Type B pancreatic cell (in vitro differentiated cells): ENCODE results near the gene EPB41L4B. TPM values are rescaled to one million over a fixed set of nuclear protein-coding genes. Genes with fewer than 3 reads are reported as not detected.

Source experiments
- DNase-seq: peaks from one replicate; pipeline ENCODE4 v3.0.0; 2021; ENCODE audit warnings: mixed read lengths; ENCODE audit not compliant: unreplicated experiment; ENCODE audit errors: extremely low spot score
- H3K27ac Mint-ChIP-seq: 2 replicates; pipeline ENCODE4 v1.8.0; 2021; ENCODE audit warnings: mild to moderate bottlenecking, mixed read lengths
- H3K27me3 Mint-ChIP-seq: 2 replicates; pipeline ENCODE4 v1.8.0; 2021; ENCODE audit warnings: mixed read lengths
- H3K36me3 Mint-ChIP-seq: 2 replicates; pipeline ENCODE4 v1.8.0; 2021; ENCODE audit warnings: mixed read lengths
- H3K4me1 Mint-ChIP-seq: one replicate; pipeline ENCODE4 v1.8.0; 2021; ENCODE audit warnings: mixed read lengths; ENCODE audit not compliant: unreplicated experiment
- H3K4me3 Mint-ChIP-seq: 2 replicates; pipeline ENCODE4 v1.8.0; 2021; ENCODE audit warnings: mild to moderate bottlenecking, mixed read lengths
- H3K9me3 Mint-ChIP-seq: 2 replicates; pipeline ENCODE4 v1.8.0; 2021; ENCODE audit warnings: mixed read lengths
- total RNA-seq: library from RNA; stranded (reverse); gene quantifications from 2 replicates; pipeline ENCODE4 v1.2.1, GENCODE V29; 2021; ENCODE audit warnings: low replicate concordance
- TF ChIP-seq, protein P1 (sequence below): fragments of 200-600 bp; sonication (generic); conservative IDR thresholded peaks from 2 replicates; pipeline ENCODE4 v1.5.0; 2021; ENCODE audit warnings: antibody characterized with exemption, mild to moderate bottlenecking

The EPB41L4B gene
- total RNA-seq, 1 donor from 2014 or later: 14.4 TPM

DNA sequence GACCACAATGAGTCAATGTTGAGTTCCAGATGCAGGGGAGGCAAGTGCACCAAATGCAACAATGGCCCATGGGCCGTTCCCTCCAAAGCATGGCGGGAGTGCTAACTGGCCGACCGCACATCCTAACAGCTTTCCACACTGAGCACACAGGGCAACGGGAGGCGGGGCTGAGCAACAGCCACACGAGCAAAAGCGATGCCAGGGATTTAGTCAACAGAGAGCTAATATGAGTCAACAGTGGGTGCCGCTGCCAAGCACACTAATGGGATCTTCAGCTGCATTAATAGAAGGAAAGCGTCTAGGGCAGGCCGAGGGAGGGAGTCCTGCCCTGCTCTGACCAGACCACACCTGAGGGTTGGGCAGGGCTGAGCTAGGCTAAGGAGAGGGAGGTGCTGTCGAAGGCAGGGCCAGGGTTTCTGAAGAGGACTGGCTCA lies 4.6 kb downstream of the EPB41L4B start:
- Mint-ChIP-seq H3K36me3 (no peaks in the 10 kb centered on the region), H3K9me3 (no peaks in the 10 kb centered on the region), H3K4me3 (peak overlapping the region; percentile 70), H3K4me1 (peaks cover 56% of the 10 kb centered on the region), H3K27me3 (peaks cover 32% of the 10 kb centered on the region), H3K27ac (peak overlapping the region; percentile 17)
- DNase-seq: no peak
- TF ChIP-seq, protein P1, sequence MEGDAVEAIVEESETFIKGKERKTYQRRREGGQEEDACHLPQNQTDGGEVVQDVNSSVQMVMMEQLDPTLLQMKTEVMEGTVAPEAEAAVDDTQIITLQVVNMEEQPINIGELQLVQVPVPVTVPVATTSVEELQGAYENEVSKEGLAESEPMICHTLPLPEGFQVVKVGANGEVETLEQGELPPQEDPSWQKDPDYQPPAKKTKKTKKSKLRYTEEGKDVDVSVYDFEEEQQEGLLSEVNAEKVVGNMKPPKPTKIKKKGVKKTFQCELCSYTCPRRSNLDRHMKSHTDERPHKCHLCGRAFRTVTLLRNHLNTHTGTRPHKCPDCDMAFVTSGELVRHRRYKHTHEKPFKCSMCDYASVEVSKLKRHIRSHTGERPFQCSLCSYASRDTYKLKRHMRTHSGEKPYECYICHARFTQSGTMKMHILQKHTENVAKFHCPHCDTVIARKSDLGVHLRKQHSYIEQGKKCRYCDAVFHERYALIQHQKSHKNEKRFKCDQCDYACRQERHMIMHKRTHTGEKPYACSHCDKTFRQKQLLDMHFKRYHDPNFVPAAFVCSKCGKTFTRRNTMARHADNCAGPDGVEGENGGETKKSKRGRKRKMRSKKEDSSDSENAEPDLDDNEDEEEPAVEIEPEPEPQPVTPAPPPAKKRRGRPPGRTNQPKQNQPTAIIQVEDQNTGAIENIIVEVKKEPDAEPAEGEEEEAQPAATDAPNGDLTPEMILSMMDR: no peak

DNA sequence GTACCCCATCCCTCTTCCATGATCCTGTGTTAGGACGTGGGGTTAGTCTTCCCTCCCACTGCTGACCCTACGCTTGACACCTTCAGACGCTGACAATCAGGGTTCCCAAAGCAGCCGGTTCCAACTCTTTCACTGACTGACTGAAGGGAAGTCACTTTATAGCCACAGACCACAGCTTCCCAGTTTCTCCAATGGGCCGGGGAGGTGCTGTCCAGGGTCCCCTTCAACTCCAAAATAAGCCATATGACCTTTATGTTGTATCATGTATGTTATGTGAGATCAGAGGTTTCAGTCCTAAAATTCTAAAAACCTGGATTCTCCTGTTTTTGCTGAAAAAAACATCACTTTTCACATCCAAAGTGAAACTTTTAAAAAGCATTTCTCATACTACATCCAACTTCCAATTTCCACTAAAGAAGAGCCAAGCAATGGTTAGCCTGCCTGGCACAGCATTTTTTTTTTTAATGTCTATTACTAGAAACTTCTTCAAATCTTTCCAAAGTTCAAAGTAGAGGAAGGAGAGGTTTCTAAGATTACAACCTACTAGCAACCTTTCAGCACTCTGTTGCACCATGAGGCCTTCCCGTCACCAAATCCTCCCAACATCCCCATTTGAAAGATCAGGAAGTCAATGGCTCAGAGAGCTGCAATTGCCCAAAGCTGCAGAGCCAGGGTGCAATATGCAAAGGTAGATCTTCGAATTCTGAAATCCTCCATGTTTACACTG lies 5.2 kb downstream of the EPB41L4B start:
- Mint-ChIP-seq H3K27me3 (peaks cover 30% of the 10 kb centered on the region), H3K27ac (peak overlapping the region; percentile 17), H3K4me3 (peak overlapping the region; percentile 70), H3K4me1 (peaks cover 56% of the 10 kb centered on the region), H3K9me3 (no peaks in the 10 kb centered on the region), H3K36me3 (no peaks in the 10 kb centered on the region)
- no peak for DNase-seq
- TF ChIP-seq, protein P1: no peak

DNA sequence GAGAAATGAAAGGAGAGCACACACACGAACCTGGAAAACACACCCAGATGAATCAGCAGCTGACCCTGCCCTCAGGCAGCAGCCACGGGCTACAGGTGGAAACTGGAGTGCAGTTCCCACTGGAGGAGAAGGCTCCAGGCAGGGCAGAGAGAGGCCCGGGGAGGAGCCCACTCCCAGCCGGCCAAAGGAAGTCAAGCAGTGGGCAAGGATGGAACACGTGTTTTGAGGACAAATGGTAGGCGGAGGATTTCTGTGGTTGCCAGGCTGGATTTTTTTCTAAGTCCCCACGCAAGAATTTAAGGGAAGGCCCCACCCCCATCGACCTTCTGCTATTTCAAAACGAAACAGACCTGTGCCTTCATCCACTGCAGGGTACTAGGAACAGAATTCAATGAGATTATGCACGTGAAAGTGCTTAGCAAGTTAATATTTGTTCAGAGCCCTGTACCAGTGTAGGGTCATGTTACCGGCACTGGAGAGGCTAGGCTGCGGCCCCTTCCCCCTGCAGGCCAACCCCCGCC lies 6.8 kb downstream of the EPB41L4B start:
- peak overlapping the region; percentile 57 for H3K27ac Mint-ChIP-seq
- H3K36me3 Mint-ChIP-seq: no peaks in the 10 kb centered on the region
- H3K4me3 Mint-ChIP-seq: peak overlapping the region; percentile 6
- DNase-seq: no peak
- H3K4me1 Mint-ChIP-seq: peaks cover 62% of the 10 kb centered on the region
- peaks cover 27% of the 10 kb centered on the region for H3K27me3 Mint-ChIP-seq
- no peaks in the 10 kb centered on the region for H3K9me3 Mint-ChIP-seq
- TF ChIP-seq, protein P1: no peak

DNA sequence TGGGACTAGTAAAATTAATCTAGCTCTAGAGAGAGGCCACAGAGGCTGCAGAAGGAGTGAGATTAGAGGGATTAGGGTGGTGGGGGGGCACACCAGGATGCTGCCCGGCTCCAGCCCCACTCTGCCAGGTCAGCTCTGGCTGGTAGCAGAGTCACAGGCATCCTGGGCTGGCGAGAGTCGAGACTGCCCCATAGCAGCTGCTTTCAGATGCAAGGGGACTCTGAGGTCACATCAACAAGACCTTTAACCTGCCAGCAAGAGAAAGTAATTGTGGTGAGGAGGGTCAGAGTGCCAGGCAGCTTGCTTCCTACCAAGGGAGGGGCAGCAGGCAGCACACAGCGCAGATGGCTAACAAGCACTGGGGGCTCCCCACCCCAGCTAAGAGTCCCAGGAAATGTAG lies 7.5 kb downstream of the EPB41L4B start:
- Mint-ChIP-seq H3K4me3 (no peak overlapping the region), H3K4me1 (peaks cover 56% of the 10 kb centered on the region)

DNA sequence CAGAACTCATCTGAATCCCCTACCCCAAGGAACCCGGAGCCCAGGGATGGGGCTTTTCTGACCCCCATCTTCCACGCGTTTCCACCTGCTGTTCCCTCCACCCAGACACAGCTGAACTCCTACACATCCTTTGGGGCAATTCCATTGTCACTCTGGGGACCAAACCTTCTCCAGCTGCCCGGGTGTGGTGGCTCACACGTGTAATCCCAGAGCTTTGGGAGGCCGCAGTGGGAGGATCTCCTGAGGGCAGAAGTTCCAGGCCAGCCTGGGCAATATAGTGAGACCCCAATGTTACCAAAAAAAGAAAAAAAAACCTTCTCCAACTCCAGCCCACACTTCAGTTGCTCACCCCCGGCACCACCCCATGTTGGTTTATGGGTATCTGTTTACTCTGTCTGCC lies 8.1 kb downstream of the EPB41L4B start:
- no peak overlapping the region for H3K27ac Mint-ChIP-seq
- TF ChIP-seq, protein P1: no peak
- peaks cover 52% of the 10 kb centered on the region for H3K4me1 Mint-ChIP-seq
- no peaks in the 10 kb centered on the region for H3K36me3 Mint-ChIP-seq
- H3K9me3 Mint-ChIP-seq: no peaks in the 10 kb centered on the region
- H3K27me3 Mint-ChIP-seq: peaks cover 14% of the 10 kb centered on the region
- H3K4me3 Mint-ChIP-seq: no peak overlapping the region
- DNase-seq: no peak

More for the DNA sequence above, 7.5 kb downstream of the EPB41L4B start:
- H3K27ac Mint-ChIP-seq: peak overlapping the region; percentile 57
- no peaks in the 10 kb centered on the region for H3K36me3 Mint-ChIP-seq
- TF ChIP-seq, protein P1: no peak
- H3K9me3 Mint-ChIP-seq: no peaks in the 10 kb centered on the region
- peaks cover 20% of the 10 kb centered on the region for H3K27me3 Mint-ChIP-seq
- DNase-seq: no peak
